Glomerular visceral epithelial cell (primary cell): ENCODE measurements around the gene PCDHA6.
"Not testable (repeated sequence)": the region's sequence is repeated elsewhere in the genome, so short reads cannot be mapped to it uniquely, and the experiment has no call there.

Experiments
- DNase-seq: peaks from one replicate; pipeline ENCODE4 v3.0.0-alpha.2; 2016; ENCODE audit errors: extremely low spot score

Gene PCDHA6

GRCh38 chr5:140862441-140863295 is 34.9 kb downstream of the PCDHA6 start:
- no peak for DNase-seq

GRCh38 chr5:140868721-140869554 is 41.2 kb downstream of the PCDHA6 start, which contains the start of gene PCDHA11:
Gene PCDHA11, plus strand, starts transcription at chr5:140868957. Its CDS starts 147 bp downstream, at chr5:140869104.
- peak; percentile 27 for DNase-seq

DNA sequence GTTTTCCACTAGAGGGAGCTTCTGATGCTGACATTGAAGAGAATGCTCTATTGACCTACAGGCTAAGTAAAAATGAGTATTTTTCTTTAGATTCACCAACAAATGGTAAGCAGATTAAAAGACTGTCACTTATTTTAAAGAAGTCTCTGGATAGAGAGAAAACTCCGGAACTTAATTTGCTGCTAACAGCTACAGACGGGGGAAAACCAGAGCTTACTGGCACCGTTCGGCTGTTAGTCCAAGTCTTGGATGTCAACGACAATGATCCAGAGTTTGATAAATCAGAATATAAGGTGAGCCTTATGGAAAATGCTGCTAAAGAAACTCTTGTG is 41.8 kb downstream of the PCDHA6 start:
- no peak for DNase-seq

- no peak for DNase-seq
These were observed 42.8 kb downstream of the PCDHA6 start for GRCh38 chr5:140870221-140871201.

DNA sequence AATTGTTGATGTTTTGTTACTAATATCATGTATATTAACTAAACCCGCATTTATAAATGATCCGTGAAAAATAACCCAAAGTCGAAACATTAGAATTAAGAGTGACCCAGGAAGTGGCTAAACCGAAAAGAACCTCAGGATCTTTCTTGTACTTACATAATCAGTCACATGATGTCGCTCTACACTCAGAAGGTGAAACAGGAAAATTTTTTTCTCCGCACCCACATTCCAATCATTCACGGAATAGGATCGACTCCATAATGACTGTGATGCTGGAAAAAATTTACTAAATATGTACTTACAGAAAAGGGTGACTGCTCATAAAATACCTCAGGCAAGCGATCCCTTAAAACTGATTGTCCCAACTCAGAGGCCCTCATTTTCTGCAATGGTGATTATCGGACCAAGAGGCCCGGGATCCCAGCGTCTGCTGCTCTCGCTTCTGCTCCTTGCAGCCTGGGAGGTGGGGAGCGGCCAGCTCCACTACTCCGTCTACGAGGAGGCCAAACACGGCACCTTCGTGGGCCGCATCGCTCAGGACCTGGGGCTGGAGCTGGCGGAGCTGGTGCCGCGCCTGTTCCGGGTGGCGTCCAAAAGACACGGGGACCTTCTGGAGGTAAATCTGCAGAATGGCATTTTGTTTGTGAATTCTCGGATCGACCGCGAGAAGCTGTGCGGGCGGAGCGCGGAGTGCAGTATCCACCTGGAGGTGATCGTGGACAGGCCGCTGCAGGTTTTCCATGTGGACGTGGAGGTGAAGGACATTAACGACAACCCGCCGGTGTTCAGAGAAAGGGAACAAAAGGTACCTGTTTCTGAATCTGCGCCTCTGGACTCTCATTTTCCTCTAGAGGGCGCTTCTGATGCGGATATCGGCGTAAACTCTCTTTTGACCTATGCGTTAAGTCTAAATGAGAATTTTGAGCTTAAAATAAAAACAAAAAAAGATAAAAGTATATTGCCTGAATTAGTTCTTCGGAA is 47.6 kb downstream of the PCDHA6 start, which contains the start of gene PCDHA12:
Gene PCDHA12, plus strand, starts transcription at position 224 of the 981 bp plus-strand sequence. Its CDS starts 165 bp downstream, at position 389.
- DNase-seq = no peak

DNA sequence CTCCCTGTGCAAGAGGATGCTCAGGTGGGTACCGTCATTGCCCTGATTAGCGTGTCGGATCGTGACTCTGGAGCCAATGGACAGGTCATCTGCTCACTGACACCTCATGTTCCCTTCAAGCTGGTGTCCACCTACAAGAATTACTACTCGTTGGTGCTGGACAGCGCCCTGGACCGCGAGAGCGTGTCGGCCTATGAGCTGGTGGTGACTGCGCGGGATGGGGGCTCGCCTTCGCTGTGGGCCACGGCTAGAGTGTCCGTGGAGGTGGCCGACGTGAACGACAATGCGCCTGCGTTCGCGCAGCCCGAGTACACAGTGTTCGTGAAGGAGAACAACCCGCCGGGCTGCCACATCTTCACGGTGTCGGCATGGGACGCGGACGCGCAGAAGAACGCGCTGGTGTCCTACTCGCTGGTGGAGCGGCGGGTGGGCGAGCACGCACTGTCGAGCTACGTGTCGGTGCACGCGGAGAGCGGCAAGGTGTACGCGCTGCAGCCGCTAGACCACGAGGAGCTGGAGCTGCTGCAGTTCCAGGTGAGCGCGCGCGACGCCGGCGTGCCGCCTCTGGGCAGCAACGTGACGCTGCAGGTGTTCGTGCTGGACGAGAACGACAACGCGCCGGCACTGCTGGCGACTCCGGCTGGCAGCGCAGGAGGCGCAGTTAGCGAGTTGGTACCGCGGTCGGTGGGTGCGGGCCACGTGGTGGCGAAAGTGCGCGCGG is 48.9 kb downstream of the PCDHA6 start:
- not testable (repeated sequence) for DNase-seq

GRCh38 chr5:140877262-140877581 is 49.5 kb downstream of the PCDHA6 start:
- no peak for DNase-seq
